NB4 (cell line): ENCODE results near the gene TSC1.

Experiments used
- CTCF ChIP-seq: IDR thresholded peaks from one replicate; pipeline ENCODE4 v1.5.1; 2012; ENCODE audit warnings: low read depth, low read length
- MAX ChIP-seq: IDR thresholded peaks from 2 replicates; pipeline ENCODE4 v1.6.1; 2011; ENCODE audit warnings: low read depth, low read length
- POLR2A ChIP-seq: IDR thresholded peaks from 2 replicates; pipeline ENCODE4 v1.6.1; 2011; ENCODE audit warnings: mild to moderate bottlenecking; ENCODE audit not compliant: insufficient read length; ENCODE audit errors: extremely low read depth

DNA sequence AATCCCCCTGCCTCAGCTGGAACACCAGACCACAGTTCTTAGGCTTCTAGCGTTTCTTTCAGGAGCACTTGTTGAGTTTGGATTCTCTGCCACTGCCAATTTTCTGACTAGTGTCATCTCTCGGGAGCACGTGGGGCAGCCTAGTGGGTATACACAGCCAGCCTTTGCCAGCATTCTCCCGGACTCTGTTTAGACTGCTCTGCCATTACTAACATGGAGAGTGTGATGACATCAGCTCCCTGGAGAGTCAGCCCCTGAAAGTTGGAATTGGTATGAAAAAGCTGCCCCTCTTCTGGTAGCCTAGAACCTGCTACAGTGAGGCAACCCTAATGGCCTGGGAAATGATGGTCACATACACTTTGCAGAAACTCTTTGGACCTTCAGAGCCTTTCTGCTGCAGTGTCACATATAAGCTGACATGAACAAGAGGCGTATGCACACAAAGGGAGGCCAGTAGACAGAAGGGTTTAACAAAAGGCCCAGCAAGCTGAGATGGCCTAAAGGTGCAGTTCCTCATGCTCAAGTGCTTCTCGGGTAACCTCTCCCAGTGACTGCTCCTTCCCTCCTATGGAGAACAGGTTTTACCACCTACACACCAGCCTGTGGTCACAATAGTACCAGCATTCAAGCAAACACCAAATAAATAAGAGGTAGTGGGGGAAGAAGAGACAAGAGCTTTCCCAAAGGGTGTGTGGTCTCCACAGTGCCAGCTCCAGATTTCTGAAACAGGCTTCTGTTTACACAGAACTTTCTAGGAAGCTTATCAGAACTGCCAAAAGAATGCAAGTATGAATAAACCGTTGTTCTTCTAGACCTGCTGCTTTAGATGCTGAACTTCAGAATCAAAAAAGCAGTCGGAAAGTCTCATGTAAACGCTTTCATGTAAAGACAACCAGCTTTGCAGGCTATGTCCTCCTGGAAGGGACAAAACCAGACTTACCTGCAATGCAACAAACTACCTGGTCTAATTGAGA, 49.3 kb downstream of the TSC1 start:
- TF ChIP-seq CTCF: no peak
- TF ChIP-seq POLR2A: no peak
- TF ChIP-seq MAX: no peak
